GM12878 (cell line): ENCODE results near the gene F13B.

Experiments used
- ATF2 ChIP-seq: IDR thresholded peaks from 2 replicates; pipeline ENCODE4 v1.6.1; 2012; ENCODE audit warnings: low read length, inconsistent platforms
- BRCA1 ChIP-seq: IDR thresholded peaks from 2 replicates; pipeline ENCODE4 v1.6.1; 2011; ENCODE audit warnings: low read depth, low read length, improper control_type of control experiment
- CTCF ChIP-seq, 3 experiments: IDR thresholded peaks in 2 of 3; conservative IDR thresholded peaks in 1 of 3; 2 replicates each; pipeline ENCODE4 v1.5.1; 2011; ENCODE audit warnings: low read depth in 3 of 3, low read length in 3 of 3, mild to moderate bottlenecking in 3 of 3, control low read depth in 2 of 3, moderate library complexity in 2 of 3, inconsistent platforms in 1 of 3, mixed read lengths in 1 of 3; ENCODE audit not compliant: control insufficient read depth in 2 of 3, insufficient read depth in 1 of 3; ENCODE audit errors: extremely low read depth in 1 of 3
- GATAD2B ChIP-seq: fragments of 450-650 bp; conservative IDR thresholded peaks from 2 replicates; pipeline ENCODE4 v1.6.1; 2017; ENCODE audit warnings: low read depth, mild to moderate bottlenecking, moderate library complexity
- MYC ChIP-seq: IDR thresholded peaks from 2 replicates; pipeline ENCODE4 v1.6.1; 2011; ENCODE audit warnings: mild to moderate bottlenecking, low read length, moderate library complexity, inconsistent platforms; ENCODE audit not compliant: insufficient read depth, insufficient replicate concordance, insufficient read length, severe bottlenecking
- POLR2A ChIP-seq: IDR thresholded peaks from 2 replicates; pipeline ENCODE4 v1.6.1; 2011; ENCODE audit warnings: low read depth, mild to moderate bottlenecking, low read length
- RAD51 ChIP-seq: fragments of 450-650 bp; IDR thresholded peaks from 2 replicates; pipeline ENCODE4 v1.6.1; 2016; ENCODE audit warnings: moderate library complexity, mild to moderate bottlenecking, inconsistent platforms
- SMAD1 ChIP-seq: fragments of 450-650 bp; IDR thresholded peaks from 2 replicates; pipeline ENCODE4 v1.6.1; 2018; ENCODE audit warnings: mild to moderate bottlenecking, low read depth; ENCODE audit not compliant: partially characterized antibody
- SPI1 ChIP-seq: IDR thresholded peaks from 2 replicates; pipeline ENCODE4 v1.6.1; 2011; ENCODE audit warnings: low read depth, mild to moderate bottlenecking, low read length, moderate library complexity, borderline replicate concordance; ENCODE audit not compliant: insufficient read depth

GRCh38 chr1:197083474-197083873, 16.4 kb upstream of the F13B start:
- no peak for TF ChIP-seq CTCF (IDR thresholded peaks at IDR 0.05 in 2 of 3, conservative IDR thresholded peaks at IDR 0.05 in 1 of 3; ENCODE audit: control insufficient read depth in 2 of 3, extremely low read depth in 1 of 3, insufficient read depth in 1 of 3, low read depth in 3 of 3, low read length in 3 of 3)
- no peak for TF ChIP-seq SMAD1
- TF ChIP-seq BRCA1: no peak
- no peak for TF ChIP-seq SPI1
- no peak for TF ChIP-seq GATAD2B
- TF ChIP-seq ATF2: no peak
- no peak for TF ChIP-seq POLR2A
- TF ChIP-seq MYC: no peak
- no peak for TF ChIP-seq RAD51
